ENCODE measurements around the gene TIFAB. TPM values are rescaled to one million over a fixed set of nuclear protein-coding genes. Genes with fewer than 3 reads are reported as not detected.

The TIFAB gene
- polyA plus RNA-seq, 1 of the 3 experiments (the other 2 are of a cell fraction): not detected

Small RNAs within 50 kb of the gene (small RNA-seq; reads per million reads assigned to genes)
- 0 reads per million in 7 experiments for gene DCANP1

Other genes with a start within 250 kb of the TIFAB start
- gene MACROH2A1, start 53.1 kb downstream of the TIFAB start, polyA plus RNA-seq (2012; rRNA removed): 146 and 165 TPM in 2 replicates
- not detected in 2 replicates for gene DCANP1, start 5.0 kb downstream of the TIFAB start, polyA plus RNA-seq (2012; rRNA removed)
- not detected in 2 replicates for gene NEUROG1, start 83.6 kb upstream of the TIFAB start, polyA plus RNA-seq (2012; rRNA removed)
- 0.05 and 0.08 TPM in 2 replicates for gene CXCL14, start 126.6 kb upstream of the TIFAB start, polyA plus RNA-seq (2012; rRNA removed)